ENCODE data around the gene CR2.

The CR2 gene

GRCh38 chr1:207440626-207441025 lies 13.5 kb upstream of the CR2 start:
- no peak overlapping the region for H3K4me3 ChIP-seq (ENCODE audit: low read length)
- DNase-seq (ENCODE audit: low read depth): no peak
- no peak for TF ChIP-seq CTCF (IDR thresholded peaks at IDR 0.05; ENCODE audit: insufficient read depth, low read depth, low read length, missing control alignments)

GRCh38 chr1:207444514-207445217 lies 9.5 kb upstream of the CR2 start:
- no peak for DNase-seq (ENCODE audit: low read depth)
- no peak for TF ChIP-seq CTCF (IDR thresholded peaks at IDR 0.05; ENCODE audit: insufficient read depth, low read depth, low read length, missing control alignments)
- H3K4me3 ChIP-seq (ENCODE audit: low read length): no peak overlapping the region

GRCh38 chr1:207453710-207454045 lies 450 bp upstream of the CR2 start:
- TF ChIP-seq CTCF (IDR thresholded peaks at IDR 0.05; ENCODE audit: insufficient read depth, low read depth, low read length, missing control alignments): no peak
- DNase-seq (ENCODE audit: low read depth): no peak
- H3K4me3 ChIP-seq (ENCODE audit: low read length): no peak overlapping the region

- no peak overlapping the region for H3K4me3 ChIP-seq (ENCODE audit: low read length)
- DNase-seq (ENCODE audit: low read depth): no peak
- TF ChIP-seq CTCF (IDR thresholded peaks at IDR 0.05; ENCODE audit: insufficient read depth, low read depth, low read length, missing control alignments): no peak
Observed at GRCh38 chr1:207455183-207455754, 1.1 kb downstream of the CR2 start.

GRCh38 chr1:207458414-207458813 lies 4.3 kb downstream of the CR2 start:
- no peak for TF ChIP-seq CTCF (IDR thresholded peaks at IDR 0.05; ENCODE audit: insufficient read depth, low read depth, low read length, missing control alignments)
- DNase-seq (ENCODE audit: low read depth): no peak
- no peak overlapping the region for H3K4me3 ChIP-seq (ENCODE audit: low read length)

GRCh38 chr1:207459008-207459407 lies 4.9 kb downstream of the CR2 start:
- TF ChIP-seq CTCF (IDR thresholded peaks at IDR 0.05; ENCODE audit: insufficient read depth, low read depth, low read length, missing control alignments): no peak
- no peak for DNase-seq (ENCODE audit: low read depth)

GRCh38 chr1:207461649-207462048 lies 7.5 kb downstream of the CR2 start:
- no peak overlapping the region for H3K4me3 ChIP-seq (ENCODE audit: low read length)
- no peak for TF ChIP-seq CTCF (IDR thresholded peaks at IDR 0.05; ENCODE audit: insufficient read depth, low read depth, low read length, missing control alignments)
- DNase-seq (ENCODE audit: low read depth): no peak

More at GRCh38 chr1:207459008-207459407, 4.9 kb downstream of the CR2 start:
- no peak overlapping the region for H3K4me3 ChIP-seq (ENCODE audit: low read length)
